IMR-90 (cell line): ENCODE results near the gene AFTPH. TPM values are rescaled to one million over a fixed set of nuclear protein-coding genes. Genes with fewer than 3 reads are reported as not detected.

Source experiments
- ATAC-seq: fragments of 200-7000 bp; cut with Tn5 transposase; 2 replicates; pipeline ENCODE4 v1.9.1; 2020; ENCODE audit warnings: low read depth, mild to moderate bottlenecking, moderate library complexity
- BruUV-seq: library from RNA; stranded (reverse); fragments of 400-500 nt; replicated peaks from 2 replicates; lab custom pipeline; 2021; lab: Mats Ljungman, UMichigan
- CTCF ChIA-PET: fragments of 300-600 bp; formaldehyde crosslinking; extraction: SDS; loops from one replicate; lab custom pipeline; 2021; ENCODE audit warnings: antibody characterized with exemption; lab: Yijun Ruan, JAX
- POLR2A ChIA-PET: fragments of 300-600 bp; sonication (Branson Sonifier 250); formaldehyde crosslinking; loops from one replicate; lab custom pipeline; 2022; ENCODE audit warnings: antibody characterized with exemption; ENCODE audit not compliant: unreplicated experiment; lab: Charles Lee
- DNase-seq: peaks from one replicate; pipeline ENCODE4 v3.0.0; 2013
- H2AFZ ChIP-seq: replicated peaks from 2 replicates; pipeline ENCODE3; 2013; ENCODE audit warnings: low read length, mild to moderate bottlenecking; ENCODE audit not compliant: poor library complexity
- H2AK5ac ChIP-seq: 2 replicates; pipeline ENCODE4 v1.6.1; 2013; ENCODE audit warnings: low read depth, low read length, inconsistent platforms
- H2AK9ac ChIP-seq: replicated peaks from 2 replicates; pipeline ENCODE3; 2013; ENCODE audit warnings: mild to moderate bottlenecking, low read depth, low read length, moderate library complexity; ENCODE audit not compliant: poor library complexity
- H2BK120ac ChIP-seq: 2 replicates; pipeline ENCODE4 v1.6.1; 2013; ENCODE audit warnings: low read depth, low read length, inconsistent platforms
- H2BK15ac ChIP-seq: 3 replicates; pipeline ENCODE4 v1.6.1; 2013; ENCODE audit warnings: low read depth, low read length, inconsistent platforms
- H2BK20ac ChIP-seq: 2 replicates; pipeline ENCODE4 v1.6.1; 2013; ENCODE audit warnings: low read depth, mild to moderate bottlenecking, inconsistent platforms, low read length, moderate library complexity
- H2BK5ac ChIP-seq: 2 replicates; pipeline ENCODE4 v1.6.1; 2013; ENCODE audit warnings: mild to moderate bottlenecking, low read depth, low read length, inconsistent platforms; ENCODE audit not compliant: poor library complexity, severe bottlenecking
- H3K14ac ChIP-seq: replicated peaks from 2 replicates; pipeline ENCODE4 v1.6.1; 2013; ENCODE audit warnings: low read depth, low read length, inconsistent platforms
- H3K18ac ChIP-seq: 2 replicates; pipeline ENCODE4 v1.6.1; 2013; ENCODE audit warnings: low read depth, low read length, control low read depth
- H3K23ac ChIP-seq: 2 replicates; pipeline ENCODE4 v1.6.1; 2013; ENCODE audit warnings: low read depth, low read length, inconsistent platforms
- H3K27ac ChIP-seq: 2 replicates; pipeline ENCODE4 v1.5.1; 2013; ENCODE audit warnings: mild to moderate bottlenecking, control low read depth, low read length; ENCODE audit not compliant: insufficient read depth
- H3K27me3 ChIP-seq: 2 replicates; pipeline ENCODE4 v1.6.1; 2013; ENCODE audit warnings: low read length; ENCODE audit not compliant: control insufficient read depth, insufficient read depth
- H3K36me3 ChIP-seq: 2 replicates; pipeline ENCODE4 v1.6.1; 2013; ENCODE audit warnings: low read length, mixed read lengths; ENCODE audit not compliant: control insufficient read depth, insufficient read depth
- H3K4ac ChIP-seq: 2 replicates; pipeline ENCODE4 v1.6.1; 2013; ENCODE audit warnings: low read depth, low read length, inconsistent platforms
- H3K4me1 ChIP-seq: 2 replicates; pipeline ENCODE4 v1.6.1; 2013; ENCODE audit warnings: low read length, mixed read lengths; ENCODE audit not compliant: control insufficient read depth, insufficient read depth
- H3K4me2 ChIP-seq: 2 replicates; pipeline ENCODE4 v1.6.1; 2013; ENCODE audit warnings: low read depth, mild to moderate bottlenecking, control low read depth, low read length, moderate library complexity
- H3K4me3 ChIP-seq: 2 replicates; pipeline ENCODE4 v1.5.1; 2013; ENCODE audit warnings: low read depth, mild to moderate bottlenecking, control low read depth, low read length, moderate library complexity; ENCODE audit not compliant: insufficient read depth
- H3K56ac ChIP-seq: 2 replicates; pipeline ENCODE4 v1.6.1; 2013; ENCODE audit warnings: low read length, inconsistent platforms; ENCODE audit not compliant: insufficient read depth; ENCODE audit errors: extremely low read depth
- H3K79me1 ChIP-seq, 2 experiments: 2 replicates each; pipeline ENCODE4 v1.6.1; 2013; ENCODE audit warnings: low read length in 2 of 2, inconsistent platforms in 1 of 2, low read depth in 1 of 2
- H3K9ac ChIP-seq: 2 replicates; pipeline ENCODE4 v1.6.1; 2013; ENCODE audit warnings: low read depth, low read length, control low read depth
- H3K9me1 ChIP-seq: 2 replicates; pipeline ENCODE4 v1.6.1; 2013; ENCODE audit warnings: low read length, inconsistent platforms; ENCODE audit not compliant: insufficient read depth
- H3K9me3 ChIP-seq: 2 replicates; pipeline ENCODE4 v1.6.1; 2013; ENCODE audit warnings: low read length; ENCODE audit not compliant: control insufficient read depth, insufficient read depth
- H4K20me1 ChIP-seq: 2 replicates; pipeline ENCODE4 v1.6.1; 2013; ENCODE audit warnings: low read length, inconsistent platforms; ENCODE audit not compliant: insufficient read depth
- H4K5ac ChIP-seq: 2 replicates; pipeline ENCODE4 v1.6.1; 2013; ENCODE audit warnings: mild to moderate bottlenecking, low read depth, low read length, control low read depth
- H4K8ac ChIP-seq, 2 experiments: 2 replicates each; pipeline ENCODE4 v1.6.1; 2013; ENCODE audit warnings: low read depth in 2 of 2, low read length in 2 of 2, control low read depth in 1 of 2, inconsistent platforms in 1 of 2
- H4K91ac ChIP-seq: 2 replicates; pipeline ENCODE4 v1.6.1; 2013; ENCODE audit warnings: low read depth, low read length, inconsistent platforms; ENCODE audit not compliant: insufficient read depth
- BHLHE40 ChIP-seq: fragments of 150-350 bp; IDR thresholded peaks from 2 replicates; pipeline ENCODE4 v1.6.1; 2016; ENCODE audit warnings: mild to moderate bottlenecking, low read depth, low read length
- CEBPB ChIP-seq: IDR thresholded peaks from 2 replicates; pipeline ENCODE4 v1.6.1; 2012; ENCODE audit warnings: low read depth, low read length, improper control_type of control experiment
- CHD1 ChIP-seq: IDR thresholded peaks from 2 replicates; pipeline ENCODE4 v1.6.1; 2012; ENCODE audit warnings: low read depth, low read length, improper control_type of control experiment
- CTCF ChIP-seq: conservative IDR thresholded peaks from 2 replicates; pipeline ENCODE4 v1.5.1; 2012; ENCODE audit warnings: mild to moderate bottlenecking, low read depth, low read length, improper control_type of control experiment
- ELK1 ChIP-seq: fragments of 150-350 bp; IDR thresholded peaks from 2 replicates; pipeline ENCODE4 v1.6.1; 2016; ENCODE audit warnings: low read depth, mild to moderate bottlenecking, low read length, moderate library complexity, borderline replicate concordance
- FOS ChIP-seq: fragments of 150-350 bp; IDR thresholded peaks from 2 replicates; pipeline ENCODE4 v1.6.1; 2016; ENCODE audit warnings: low read depth, low read length
- MAFK ChIP-seq: IDR thresholded peaks from 2 replicates; pipeline ENCODE4 v1.6.1; 2012; ENCODE audit warnings: low read depth, low read length, improper control_type of control experiment
- MAZ ChIP-seq: IDR thresholded peaks from 2 replicates; pipeline ENCODE4 v1.6.1; 2012; ENCODE audit warnings: low read depth, mild to moderate bottlenecking, low read length, improper control_type of control experiment, moderate library complexity, borderline replicate concordance
- MXI1 ChIP-seq: IDR thresholded peaks from 2 replicates; pipeline ENCODE4 v1.6.1; 2012; ENCODE audit warnings: low read depth, mild to moderate bottlenecking, low read length, moderate library complexity, borderline replicate concordance
- NFE2L2 ChIP-seq: fragments of 150-350 bp; IDR thresholded peaks from 2 replicates; pipeline ENCODE4 v1.6.1; 2016; ENCODE audit warnings: low read depth, mild to moderate bottlenecking, low read length
- POLR2A ChIP-seq: IDR thresholded peaks from 2 replicates; pipeline ENCODE4 v1.6.1; 2012; ENCODE audit warnings: mild to moderate bottlenecking, low read depth, low read length
- RAD21 ChIP-seq: IDR thresholded peaks from 2 replicates; pipeline ENCODE4 v1.6.1; 2012; ENCODE audit warnings: low read length, improper control_type of control experiment
- RCOR1 ChIP-seq: IDR thresholded peaks from 2 replicates; pipeline ENCODE4 v1.6.1; 2012; ENCODE audit warnings: mild to moderate bottlenecking, low read length, improper control_type of control experiment; ENCODE audit not compliant: insufficient replicate concordance
- RFX5 ChIP-seq: IDR thresholded peaks from 2 replicates; pipeline ENCODE4 v1.8.0; 2012; ENCODE audit warnings: low read depth, mild to moderate bottlenecking, low read length, moderate library complexity
- SMC3 ChIP-seq: fragments of 150-350 bp; IDR thresholded peaks from 2 replicates; pipeline ENCODE4 v1.6.1; 2016; ENCODE audit warnings: low read depth, mild to moderate bottlenecking, antibody characterized with exemption, low read length, moderate library complexity
- USF2 ChIP-seq: fragments of 150-350 bp; IDR thresholded peaks from 2 replicates; pipeline ENCODE4 v1.6.1; 2017; ENCODE audit warnings: mild to moderate bottlenecking, antibody characterized with exemption, low read length, low read depth
- dilution Hi-C: fragments of 300-500 bp; cut with HindIII; formaldehyde crosslinking; loops from one replicate; pipeline ENCODE4 v1.14.3; 2018; ENCODE audit warnings: low sequenced_read_pairs; ENCODE audit not compliant: unreplicated experiment
- in situ Hi-C: fragments of 300-500 bp; cut with MboI; formaldehyde crosslinking; loops from 3 replicates; pipeline ENCODE4 v1.14.3; 2019; ENCODE audit warnings: low sequenced_read_pairs, inconsistent platforms, mixed read lengths
- intact Hi-C: fragments of 100-400 bp; cut with micrococcal nuclease; formaldehyde crosslinking; loops from 2 replicates; pipeline ENCODE4 v1.10.0; 2022
- polyA plus RNA-seq, 3 experiments: library from polyadenylated mRNA; depleted of rRNA; stranded (reverse); fragments of >200 nt; gene quantifications; 2 replicates each; pipeline ENCODE4 v1.2.3, GENCODE V29; 2012; ENCODE audit warnings: low replicate concordance in 1 of 3
- total RNA-seq: library from RNA; depleted of rRNA; stranded (reverse); fragments of >200 nt; gene quantifications from 2 replicates; pipeline ENCODE4 v1.2.3, GENCODE V29; 2012

The AFTPH gene
- total and polyA plus RNA-seq, 2 of the 4 experiments (the other 2 are of a cell fraction) = 9.4 to 19.9 TPM

- Histone ChIP-seq H3K14ac (no peak overlapping the region), H2AK9ac (no peak overlapping the region), H2AFZ (no peak overlapping the region), H3K9ac (no peak overlapping the region), H4K5ac (no peak overlapping the region), H2AK5ac (no peak overlapping the region), H3K27me3 (no peaks in the 10 kb centered on the region), H3K56ac (no peak overlapping the region), H3K18ac (no peak overlapping the region), H2BK120ac (no peak overlapping the region), H4K20me1 (peaks cover 3% of the 10 kb centered on the region), H3K36me3 (peaks cover 4% of the 10 kb centered on the region; the same call in 1 of the 2 replicates), H2BK20ac (no peak overlapping the region), H3K4me1 (no peaks in the 10 kb centered on the region), H3K9me1 (no peaks in the 10 kb centered on the region; the same call in 1 of the 2 replicates), H4K8ac (no peak overlapping the region), H2BK5ac (no peak overlapping the region), H3K27ac (no peak overlapping the region), H3K9me3 (no peaks in the 10 kb centered on the region), H3K79me1 (peaks cover 2 to 18% of the 10 kb centered on the region in 2 experiments; a peak in 3 of 4 replicates), H4K91ac (no peak overlapping the region), H3K23ac (no peak overlapping the region), H2BK15ac (no peak overlapping the region), H3K4me2 (no peak overlapping the region), H3K4ac (no peak overlapping the region), H3K4me3 (no peak overlapping the region)
- dilution Hi-C loops = no loop called here
- in situ Hi-C loops = no loop called here
- no peak for DNase-seq
- TF ChIP-seq MXI1 = no peak
- TF ChIP-seq RFX5 = no peak
- no peak for TF ChIP-seq MAZ
- no peak for TF ChIP-seq CEBPB
- TF ChIP-seq USF2 = no peak
- TF ChIP-seq CHD1 = no peak
- TF ChIP-seq SMC3 = no peak
- TF ChIP-seq RCOR1 = no peak
- no peak for TF ChIP-seq BHLHE40
- no peak for TF ChIP-seq MAFK
- TF ChIP-seq FOS = no peak
- TF ChIP-seq RAD21 = no peak
- no peak for TF ChIP-seq NFE2L2
- TF ChIP-seq CTCF = no peak
- TF ChIP-seq POLR2A = no peak
- no peak for TF ChIP-seq ELK1
- CTCF ChIA-PET = interaction anchor here (0.7 kb wide), 1 partner anchor 49 kb away, joined by 3 read pairs; no protein-coding TSS in a partner anchor
- no peak for ATAC-seq
- POLR2A ChIA-PET = interaction anchor here (0.6 kb wide), 1 partner anchor 144 kb away, joined by 5 read pairs; no protein-coding TSS in a partner anchor
- intact Hi-C loops = loop anchor here (2.0 kb wide), 1 partner anchor 29 kb away; the partner anchor contains the start of gene AFTPH
- no TSS peak for BruUV-seq
These were observed 30.0 kb downstream of the AFTPH start for GRCh38 chr2:64554117-64554516.
